Epithelial cell of proximal tubule (primary cell): Measurements from ENCODE around the gene GTSE1. TPM values are rescaled to one million over a fixed set of nuclear protein-coding genes. Genes with fewer than 3 reads are reported as not detected.

Experiments used
- DNase-seq: peaks from one replicate; pipeline ENCODE4 v3.0.0-alpha.2; 2011; ENCODE audit warnings: low read depth
- H3K4me3 ChIP-seq: 2 replicates; pipeline ENCODE4 v1.5.1; 2011; ENCODE audit warnings: low read depth, mild to moderate bottlenecking, low read length
- CTCF ChIP-seq: conservative IDR thresholded peaks from 2 replicates; pipeline ENCODE4 v1.5.1; 2012; ENCODE audit warnings: low read depth, mild to moderate bottlenecking, low read length
- total RNA-seq: library from RNA; depleted of rRNA; stranded (reverse); fragments of >200 nt; gene quantifications from 2 replicates; pipeline ENCODE4 v1.2.3, GENCODE V29; 2015

The GTSE1 gene
- total RNA-seq, 1 donor from 2014 or later: 18.2 TPM

- TF ChIP-seq CTCF: no peak
- no peak for DNase-seq
- no peak overlapping the region for H3K4me3 ChIP-seq
Observed at GRCh38 chr22:46357711-46358520, 61.2 kb downstream of the GTSE1 start.

GRCh38 chr22:46358766-46359165, 62.1 kb downstream of the GTSE1 start:
- no peak overlapping the region for H3K4me3 ChIP-seq
- no peak for DNase-seq
- no peak for TF ChIP-seq CTCF

- no peak overlapping the region for H3K4me3 ChIP-seq
- no peak for TF ChIP-seq CTCF
- no peak for DNase-seq
Observed at GRCh38 chr22:46359362-46359761, 62.7 kb downstream of the GTSE1 start.

- no peak for DNase-seq
- H3K4me3 ChIP-seq: no peak overlapping the region
- TF ChIP-seq CTCF: no peak
Observed at GRCh38 chr22:46360097-46360496, 63.4 kb downstream of the GTSE1 start.

- no peak overlapping the region for H3K4me3 ChIP-seq
- DNase-seq: no peak
- no peak for TF ChIP-seq CTCF
Observed at GRCh38 chr22:46360891-46361290, 64.2 kb downstream of the GTSE1 start.

GRCh38 chr22:46361826-46362202, 65.1 kb downstream of the GTSE1 start:
- DNase-seq: no peak
- no peak overlapping the region for H3K4me3 ChIP-seq
- no peak for TF ChIP-seq CTCF
